Effector CD4-positive, alpha-beta T cell (primary cell): Measurements from ENCODE around the gene SP8.

ENCODE experiments used
- DNase-seq: peaks from one replicate; pipeline ENCODE4 v3.0.0-alpha.2; 2020

Gene SP8

GRCh38 chr7:20748853-20749252, 37.8 kb downstream of the SP8 start:
- DNase-seq: no peak

GRCh38 chr7:20747001-20747400, 39.7 kb downstream of the SP8 start:
- DNase-seq: no peak

- DNase-seq: no peak
Measured at GRCh38 chr7:20745702-20746101, 41.0 kb downstream of the SP8 start.

GRCh38 chr7:20744954-20745446, 41.7 kb downstream of the SP8 start:
- DNase-seq: no peak

- no peak for DNase-seq
Measured at GRCh38 chr7:20742913-20743312, 43.8 kb downstream of the SP8 start.

GRCh38 chr7:20741801-20742200, 44.9 kb downstream of the SP8 start:
- DNase-seq: no peak

GRCh38 chr7:20738518-20739481, 47.9 kb downstream of the SP8 start:
- no peak for DNase-seq

- no peak for DNase-seq
Measured at GRCh38 chr7:20737840-20738448, 48.7 kb downstream of the SP8 start.

GRCh38 chr7:20735346-20736065, 51.2 kb downstream of the SP8 start:
- DNase-seq: no peak
